Retinal pigment epithelial cell (primary cell): ENCODE data around the gene EPHB2.
"Not testable (repeated sequence)": the region's sequence is repeated elsewhere in the genome, so short reads cannot be mapped to it uniquely, and the experiment has no call there.

Experiments
- DNase-seq: peaks from one replicate; pipeline ENCODE4 v3.0.0-alpha.2; 2010; ENCODE audit warnings: low read depth
- H3K4me3 ChIP-seq: 2 replicates; pipeline ENCODE4 v1.5.1; 2011; ENCODE audit warnings: mild to moderate bottlenecking, low read length, control low read depth, moderate library complexity
- TF ChIP-seq, protein P1 (sequence below): conservative IDR thresholded peaks from 2 replicates; pipeline ENCODE4 v1.5.1; 2011; ENCODE audit warnings: low read depth, low read length, control low read depth, inconsistent platforms

The EPHB2 gene

GRCh38 chr1:22831729-22832413 is 121.2 kb downstream of the EPHB2 start:
- DNase-seq = peak; percentile 80
- TF ChIP-seq, protein P1, sequence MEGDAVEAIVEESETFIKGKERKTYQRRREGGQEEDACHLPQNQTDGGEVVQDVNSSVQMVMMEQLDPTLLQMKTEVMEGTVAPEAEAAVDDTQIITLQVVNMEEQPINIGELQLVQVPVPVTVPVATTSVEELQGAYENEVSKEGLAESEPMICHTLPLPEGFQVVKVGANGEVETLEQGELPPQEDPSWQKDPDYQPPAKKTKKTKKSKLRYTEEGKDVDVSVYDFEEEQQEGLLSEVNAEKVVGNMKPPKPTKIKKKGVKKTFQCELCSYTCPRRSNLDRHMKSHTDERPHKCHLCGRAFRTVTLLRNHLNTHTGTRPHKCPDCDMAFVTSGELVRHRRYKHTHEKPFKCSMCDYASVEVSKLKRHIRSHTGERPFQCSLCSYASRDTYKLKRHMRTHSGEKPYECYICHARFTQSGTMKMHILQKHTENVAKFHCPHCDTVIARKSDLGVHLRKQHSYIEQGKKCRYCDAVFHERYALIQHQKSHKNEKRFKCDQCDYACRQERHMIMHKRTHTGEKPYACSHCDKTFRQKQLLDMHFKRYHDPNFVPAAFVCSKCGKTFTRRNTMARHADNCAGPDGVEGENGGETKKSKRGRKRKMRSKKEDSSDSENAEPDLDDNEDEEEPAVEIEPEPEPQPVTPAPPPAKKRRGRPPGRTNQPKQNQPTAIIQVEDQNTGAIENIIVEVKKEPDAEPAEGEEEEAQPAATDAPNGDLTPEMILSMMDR = no peak
- H3K4me3 ChIP-seq = no peak overlapping the region

DNA sequence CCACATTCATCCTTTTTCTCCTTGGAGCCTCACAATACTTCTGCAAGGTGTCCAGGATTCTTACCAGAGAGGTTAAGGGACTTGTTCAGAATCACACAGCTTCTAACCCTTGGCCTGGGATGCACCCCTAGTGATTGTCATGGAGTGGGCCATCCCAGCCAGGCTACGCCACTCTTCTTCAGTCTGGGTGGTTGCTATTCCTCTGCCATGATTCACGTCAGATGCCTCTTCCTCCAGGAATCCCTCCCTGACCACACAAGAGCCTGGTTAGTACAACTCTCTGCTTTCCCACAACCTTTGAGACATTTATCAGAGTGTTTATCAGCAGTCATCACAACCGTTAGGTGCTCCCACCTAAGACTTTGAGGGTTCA is 121.8 kb downstream of the EPHB2 start:
- TF ChIP-seq, protein P1 = no peak
- DNase-seq = no peak
- H3K4me3 ChIP-seq = no peak overlapping the region

GRCh38 chr1:22833699-22834098 is 123.1 kb downstream of the EPHB2 start:
- DNase-seq = no peak
- TF ChIP-seq, protein P1 = no peak
- no peak overlapping the region for H3K4me3 ChIP-seq

GRCh38 chr1:22834420-22834819 is 123.8 kb downstream of the EPHB2 start:
- not testable (repeated sequence) for H3K4me3 ChIP-seq, DNase-seq

DNA sequence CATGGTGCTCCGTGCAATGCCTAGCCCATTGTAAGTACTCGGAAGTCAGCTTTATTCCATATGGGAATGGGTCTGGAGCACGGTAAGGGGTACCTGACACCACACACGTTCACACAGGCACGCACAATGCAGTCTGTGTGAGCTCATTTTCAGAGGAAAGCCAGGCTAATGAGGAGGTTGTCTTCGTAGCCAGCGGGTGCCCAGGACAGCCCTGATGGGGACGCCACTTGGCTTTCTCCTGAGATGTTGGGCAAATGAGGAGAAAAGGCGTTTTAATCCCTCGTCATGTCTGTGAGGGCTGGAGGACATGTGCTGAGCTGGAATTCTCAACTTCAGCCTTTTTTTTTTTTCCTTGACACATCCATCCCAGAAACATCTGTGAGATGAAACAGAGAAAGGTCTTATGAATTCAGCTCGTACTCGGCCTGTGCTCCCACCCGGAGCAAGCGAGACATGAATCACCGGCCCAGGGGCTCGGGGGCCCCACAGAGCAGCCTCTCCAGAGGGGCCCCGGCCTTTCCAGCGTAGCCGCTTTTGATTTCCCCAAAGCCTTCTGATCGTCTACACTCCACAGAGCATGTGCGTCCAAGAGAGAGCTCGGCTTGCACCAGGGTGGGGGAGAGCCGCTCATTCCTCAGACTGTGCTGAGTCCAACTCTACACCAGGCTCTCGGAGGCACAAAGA is 125.1 kb downstream of the EPHB2 start:
- H3K4me3 ChIP-seq = no peak overlapping the region
- TF ChIP-seq, protein P1 = no peak
- DNase-seq = no peak

- TF ChIP-seq, protein P1 = no peak
- DNase-seq = no peak
- H3K4me3 ChIP-seq = no peak overlapping the region
Observed at GRCh38 chr1:22836850-22837249, 126.2 kb downstream of the EPHB2 start.

DNA sequence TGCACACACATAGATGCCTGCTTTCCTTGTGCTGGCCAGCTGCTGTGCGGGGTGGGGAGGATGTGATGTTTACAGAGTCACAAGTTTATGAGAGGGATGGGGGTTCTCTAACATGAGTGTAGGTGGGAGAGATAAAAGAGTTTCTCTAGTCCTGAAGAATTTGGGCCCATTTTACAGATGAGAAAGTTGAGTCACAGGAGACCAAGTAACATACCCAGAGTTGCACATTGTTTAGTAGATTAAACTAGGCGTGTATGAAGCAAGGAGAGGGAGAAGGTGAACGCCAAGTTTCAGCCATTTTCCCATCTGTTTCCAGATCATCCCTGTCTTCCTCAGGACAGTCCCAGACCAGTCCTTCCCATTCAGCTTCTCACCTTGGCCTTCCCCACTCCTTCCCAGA is 126.7 kb downstream of the EPHB2 start:
- H3K4me3 ChIP-seq = no peak overlapping the region
- TF ChIP-seq, protein P1 = no peak
- DNase-seq = no peak
